ENCODE measurements around the gene GALNTL6. TPM values are rescaled to one million over a fixed set of nuclear protein-coding genes. Genes with fewer than 3 reads are reported as not detected.

Gene GALNTL6
- total RNA-seq, 4 donors from 2014 or later, result 0.26 to 4.0 (median 1.5) TPM; not detected in 1

- H3K9me3 ChIP-seq, result no peaks in the 10 kb centered on the region
- WGBS, result 80% methylated on average over 2 of the region's 2 CpGs
- DNase-seq (ENCODE audit: low spot score in 2 of 2), result no peak
- no peak overlapping the region for H3K4me3 ChIP-seq
- no peak overlapping the region for H3K27ac ChIP-seq
- H3K27me3 ChIP-seq, result no peaks in the 10 kb centered on the region
- H3K4me1 ChIP-seq, result no peaks in the 10 kb centered on the region
- no peaks in the 10 kb centered on the region for H3K36me3 ChIP-seq
- TF ChIP-seq POLR2A (IDR thresholded peaks at IDR 0.05) (no peak), POLR2AphosphoS5 (IDR thresholded peaks at IDR 0.05) (no peak), CTCF (IDR thresholded peaks at IDR 0.05) (no peak), EP300 (IDR thresholded peaks at IDR 0.05) (no peak)
Measured at GRCh38 chr4:172619798-172620197, 806.6 kb downstream of the GALNTL6 start.

DNA sequence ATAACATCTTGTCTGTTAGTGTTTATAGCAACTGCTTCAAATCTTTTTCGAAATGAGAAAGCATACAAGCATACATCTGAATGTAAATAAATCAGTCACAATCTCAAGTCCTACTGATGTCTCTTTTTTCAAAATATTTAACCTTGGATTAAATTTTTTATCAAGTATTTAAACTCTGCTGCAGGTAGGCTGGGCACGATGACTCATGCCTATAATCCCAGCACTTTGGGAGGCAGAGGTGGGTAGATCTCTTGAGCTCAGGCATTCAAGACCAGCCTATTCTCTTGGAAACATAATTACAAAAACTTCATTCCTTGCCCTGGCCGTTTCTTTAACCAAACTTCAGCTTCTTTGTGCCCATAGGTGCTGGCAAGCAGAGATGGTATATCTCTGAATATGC lies 815.1 kb downstream of the GALNTL6 start:
- 55% methylated on average over 3 of the region's 3 CpGs for WGBS
- Histone ChIP-seq H3K4me3 (no peak overlapping the region), H3K4me1 (no peaks in the 10 kb centered on the region)

DNA sequence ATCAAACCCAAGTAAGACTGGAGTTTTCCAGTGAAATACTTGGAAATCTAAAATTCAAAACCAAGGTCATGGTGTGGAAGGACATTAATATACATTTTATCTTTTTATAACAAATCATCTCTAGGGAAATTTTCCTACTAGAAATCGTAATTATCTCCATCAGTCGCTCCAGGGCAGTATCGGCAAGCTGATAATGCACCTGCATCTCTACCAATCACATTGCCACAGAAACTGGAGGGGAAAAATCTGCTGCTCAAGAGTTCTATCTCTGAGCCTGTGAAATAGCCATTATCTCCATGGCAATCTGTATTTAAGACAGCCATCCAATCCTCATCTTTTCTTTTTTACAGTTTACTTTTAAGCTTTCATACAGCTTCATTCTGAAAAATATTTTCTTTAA lies 817.1 kb downstream of the GALNTL6 start:
- Histone ChIP-seq H3K9me3 (no peaks in the 10 kb centered on the region), H3K36me3 (no peaks in the 10 kb centered on the region), H3K27me3 (no peaks in the 10 kb centered on the region), H3K4me3 (no peak overlapping the region), H3K4me1 (no peaks in the 10 kb centered on the region), H3K27ac (no peak overlapping the region)
- DNase-seq (ENCODE audit: low spot score in 2 of 2), result no peak
- WGBS, result 65% methylated on average over 3 of the region's 3 CpGs
- TF ChIP-seq EP300 (IDR thresholded peaks at IDR 0.05), result no peak
- TF ChIP-seq POLR2AphosphoS5 (IDR thresholded peaks at IDR 0.05), result no peak
- TF ChIP-seq CTCF (IDR thresholded peaks at IDR 0.05), result no peak

More for the DNA sequence above, 815.1 kb downstream of the GALNTL6 start:
- TF ChIP-seq EP300 (IDR thresholded peaks at IDR 0.05), result no peak
- TF ChIP-seq POLR2AphosphoS5 (IDR thresholded peaks at IDR 0.05), result no peak
- TF ChIP-seq POLR2A (IDR thresholded peaks at IDR 0.05), result no peak
- no peak for TF ChIP-seq CTCF (IDR thresholded peaks at IDR 0.05)
- Histone ChIP-seq H3K36me3 (no peaks in the 10 kb centered on the region), H3K27ac (no peak overlapping the region), H3K27me3 (no peaks in the 10 kb centered on the region), H3K9me3 (no peaks in the 10 kb centered on the region)
- DNase-seq (ENCODE audit: low spot score in 2 of 2), result no peak

GRCh38 chr4:172631832-172632231 lies 818.6 kb downstream of the GALNTL6 start:
- no peak for DNase-seq (ENCODE audit: low spot score in 2 of 2)
- no peaks in the 10 kb centered on the region for H3K27me3 ChIP-seq
- no peaks in the 10 kb centered on the region for H3K9me3 ChIP-seq
- H3K4me3 ChIP-seq, result no peak overlapping the region
- no peaks in the 10 kb centered on the region for H3K36me3 ChIP-seq
- H3K27ac ChIP-seq, result no peak overlapping the region
- no peaks in the 10 kb centered on the region for H3K4me1 ChIP-seq
- no peak for TF ChIP-seq POLR2AphosphoS5 (IDR thresholded peaks at IDR 0.05)
- TF ChIP-seq CTCF (IDR thresholded peaks at IDR 0.05), result no peak
- TF ChIP-seq EP300 (IDR thresholded peaks at IDR 0.05), result no peak
- no peak for TF ChIP-seq POLR2A (IDR thresholded peaks at IDR 0.05)

DNA sequence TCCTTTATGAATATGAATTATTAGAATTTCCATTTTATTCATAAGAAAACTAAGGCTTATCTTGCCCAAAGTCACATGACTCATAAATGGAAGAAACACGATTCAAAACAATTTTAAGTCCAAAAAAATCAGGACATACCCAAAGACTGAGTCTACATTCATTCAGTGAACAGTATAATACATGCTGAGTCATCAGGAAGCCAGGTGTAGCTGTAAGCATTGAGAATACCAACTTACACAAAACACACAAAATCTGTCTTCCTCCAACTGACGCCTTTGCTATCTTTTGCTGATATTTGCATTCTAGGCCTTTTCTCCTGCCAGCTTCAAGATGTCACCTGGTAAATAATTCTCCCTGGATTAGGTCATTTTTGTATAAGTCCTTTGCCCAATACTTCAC lies 835.3 kb downstream of the GALNTL6 start:
- Histone ChIP-seq H3K36me3 (no peaks in the 10 kb centered on the region), H3K4me1 (no peaks in the 10 kb centered on the region), H3K27ac (no peak overlapping the region), H3K9me3 (no peaks in the 10 kb centered on the region), H3K27me3 (no peaks in the 10 kb centered on the region), H3K4me3 (no peak overlapping the region)
- DNase-seq (ENCODE audit: low spot score in 2 of 2), result no peak
- TF ChIP-seq EP300 (IDR thresholded peaks at IDR 0.05), result no peak
- TF ChIP-seq POLR2AphosphoS5 (IDR thresholded peaks at IDR 0.05), result no peak
- 67% methylated on average over 2 of the region's 2 CpGs for WGBS

DNA sequence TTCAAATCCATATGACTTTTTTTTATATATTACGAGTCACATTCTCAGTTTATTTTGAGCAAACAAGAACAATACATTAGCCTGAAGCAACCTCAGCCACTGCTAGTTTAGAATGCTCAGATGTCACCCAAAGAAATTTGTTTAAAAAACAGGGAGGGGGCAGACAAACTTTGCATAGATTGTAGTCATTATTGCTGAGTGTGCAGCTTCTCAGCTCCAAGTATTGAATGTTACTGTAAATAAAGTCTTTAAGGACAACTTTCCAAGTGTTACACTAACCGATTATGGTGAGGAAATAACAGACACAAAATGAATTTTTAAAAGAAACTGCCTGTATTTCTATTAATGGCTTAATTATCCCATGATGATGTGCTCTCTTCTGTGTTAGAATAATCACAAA lies 835.9 kb downstream of the GALNTL6 start:
- Histone ChIP-seq H3K27me3 (no peaks in the 10 kb centered on the region), H3K4me3 (no peak overlapping the region), H3K9me3 (no peaks in the 10 kb centered on the region), H3K27ac (no peak overlapping the region), H3K36me3 (no peaks in the 10 kb centered on the region), H3K4me1 (no peaks in the 10 kb centered on the region)
- WGBS, result 70% methylated on average over 2 of the region's 2 CpGs
- TF ChIP-seq POLR2A (IDR thresholded peaks at IDR 0.05), result no peak
- no peak for TF ChIP-seq EP300 (IDR thresholded peaks at IDR 0.05)
- TF ChIP-seq CTCF (IDR thresholded peaks at IDR 0.05), result no peak
- TF ChIP-seq POLR2AphosphoS5 (IDR thresholded peaks at IDR 0.05), result no peak
- no peak for DNase-seq (ENCODE audit: low spot score in 2 of 2)

Data from suprapubic skin (tissue), 4 donors.